ENCODE results near the gene RCAN2.

The RCAN2 gene

GRCh38 chr6:46290421-46291274, 200.6 kb downstream of the RCAN2 start:
- TF ChIP-seq ZFX (IDR thresholded peaks at IDR 0.05), result no peak
- TF ChIP-seq CTCF (conservative IDR thresholded peaks at IDR 0.05), result no peak
- no peak overlapping the region for H3K27ac ChIP-seq

- no peak overlapping the region for H3K27ac ChIP-seq
- TF ChIP-seq CTCF (conservative IDR thresholded peaks at IDR 0.05) (no peak), ZFX (IDR thresholded peaks at IDR 0.05) (no peak)
These were observed 201.4 kb downstream of the RCAN2 start for GRCh38 chr6:46289898-46290297.

GRCh38 chr6:46288835-46289234, 202.4 kb downstream of the RCAN2 start:
- TF ChIP-seq ZFX (IDR thresholded peaks at IDR 0.05), result no peak
- no peak for TF ChIP-seq CTCF (conservative IDR thresholded peaks at IDR 0.05)
- H3K27ac ChIP-seq, result no peak overlapping the region

GRCh38 chr6:46287681-46288080, 203.6 kb downstream of the RCAN2 start:
- TF ChIP-seq ZFX (IDR thresholded peaks at IDR 0.05) (no peak), CTCF (conservative IDR thresholded peaks at IDR 0.05) (no peak)
- no peak overlapping the region for H3K27ac ChIP-seq

- no peak overlapping the region for H3K27ac ChIP-seq
- TF ChIP-seq CTCF (conservative IDR thresholded peaks at IDR 0.05) (no peak), ZFX (IDR thresholded peaks at IDR 0.05) (no peak)
These were observed 204.2 kb downstream of the RCAN2 start for GRCh38 chr6:46287043-46287442.

GRCh38 chr6:46284475-46284874, 206.8 kb downstream of the RCAN2 start:
- no peak for TF ChIP-seq ZFX (IDR thresholded peaks at IDR 0.05)
- no peak for TF ChIP-seq CTCF (conservative IDR thresholded peaks at IDR 0.05)
- no peak overlapping the region for H3K27ac ChIP-seq

GRCh38 chr6:46281110-46281509, 210.1 kb downstream of the RCAN2 start:
- TF ChIP-seq CTCF (conservative IDR thresholded peaks at IDR 0.05), result no peak
- no peak for TF ChIP-seq ZFX (IDR thresholded peaks at IDR 0.05)
- no peak overlapping the region for H3K27ac ChIP-seq
